CD14-positive monocyte (primary cell): Measurements from ENCODE around the gene AMOTL2. TPM values are rescaled to one million over a fixed set of nuclear protein-coding genes. Genes with fewer than 3 reads are reported as not detected.
A peak's percentile ranks its signal among the peaks of the same experiment; 100 is the strongest.

ENCODE experiments used
- DNase-seq, 3 donors: peaks; one replicate each; pipeline ENCODE4 v3.0.0-alpha.2; 2011 to 2022
- H2AFZ ChIP-seq: 2 replicates; pipeline ENCODE4 v1.6.0; 2012; ENCODE audit warnings: mild to moderate bottlenecking, low read depth, low read length, inconsistent platforms; ENCODE audit not compliant: insufficient read depth, poor library complexity, severe bottlenecking
- H3K27ac ChIP-seq, 2 donors: 1 replicate in 1 of 2; 2 replicates in 1 of 2; pipeline ENCODE4 v1.5.1; 2012 to 2013; ENCODE audit warnings: low read length in 2 of 2, control low read depth in 1 of 2, inconsistent platforms in 1 of 2, low read depth in 1 of 2, mild to moderate bottlenecking in 1 of 2
- H3K27me3 ChIP-seq, 2 donors: one replicate each; pipeline versions ENCODE4 v1.6.0 to v1.6.1; 2011 to 2013; ENCODE audit warnings: low read length in 2 of 2; ENCODE audit not compliant: control insufficient read depth in 2 of 2, insufficient read depth in 2 of 2
- H3K36me3 ChIP-seq, 2 donors: replicated peaks in 1 of 2; 1 replicate in 1 of 2; 2 replicates in 1 of 2; pipeline versions ENCODE4 v1.5.1 to v1.6.1; 2012 to 2013; ENCODE audit warnings: low read length in 2 of 2, control low read depth in 1 of 2, inconsistent platforms in 1 of 2, mild to moderate bottlenecking in 1 of 2; ENCODE audit not compliant: insufficient read depth in 2 of 2, control insufficient read depth in 1 of 2
- H3K4me1 ChIP-seq, 2 donors: 1 replicate in 1 of 2; 2 replicates in 1 of 2; pipeline versions ENCODE4 v1.5.1 to v1.6.1; 2012 to 2013; ENCODE audit warnings: low read length in 2 of 2, control low read depth in 1 of 2, inconsistent platforms in 1 of 2, mild to moderate bottlenecking in 1 of 2, moderate library complexity in 1 of 2; ENCODE audit not compliant: insufficient read depth in 2 of 2, control insufficient read depth in 1 of 2
- H3K4me2 ChIP-seq: replicated peaks from 2 replicates; pipeline ENCODE3; 2012; ENCODE audit warnings: low read length, moderate library complexity, mild to moderate bottlenecking; ENCODE audit not compliant: poor library complexity, severe bottlenecking; ENCODE audit errors: extremely low read depth
- H3K4me3 ChIP-seq, 3 experiments: fragments of 200-600 bp in 1 of 3; sonication (generic) in 1 of 3; replicated peaks in 1 of 3; 1 replicate in 2 of 3; 2 replicates in 1 of 3; pipeline ENCODE4 v1.5.1; 2011 to 2013; ENCODE audit warnings: low read length in 3 of 3, mild to moderate bottlenecking in 3 of 3, control low read depth in 2 of 3, low read depth in 2 of 3, inconsistent platforms in 1 of 3, moderate library complexity in 1 of 3
- H3K79me2 ChIP-seq: 2 replicates; pipeline ENCODE4 v1.6.0; 2012; ENCODE audit warnings: mild to moderate bottlenecking, control low read depth, inconsistent platforms, low read length, moderate library complexity; ENCODE audit not compliant: insufficient read depth
- H3K9ac ChIP-seq: 2 replicates; pipeline ENCODE4 v1.6.0; 2017; ENCODE audit warnings: low read length, mild to moderate bottlenecking; ENCODE audit not compliant: insufficient read depth, poor library complexity, severe bottlenecking
- H3K9me3 ChIP-seq, 2 donors: replicated peaks in 1 of 2; 1 replicate in 1 of 2; 2 replicates in 1 of 2; pipeline versions ENCODE4 v1.5.1 to v1.6.1; 2012 to 2013; ENCODE audit warnings: low read length in 2 of 2, control low read depth in 1 of 2; ENCODE audit not compliant: control insufficient read depth in 1 of 2, insufficient read depth in 1 of 2
- H4K20me1 ChIP-seq: 2 replicates; pipeline ENCODE4 v1.6.0; 2012; ENCODE audit warnings: mild to moderate bottlenecking, low read length, control low read depth, moderate library complexity; ENCODE audit not compliant: insufficient read depth
- H3K27ac Mint-ChIP-seq, 7 donors: one replicate each; pipeline ENCODE4 v1.8.0; 2020; ENCODE audit warnings: mild to moderate bottlenecking in 7 of 7, mixed read lengths in 7 of 7, moderate library complexity in 6 of 7, inconsistent platforms in 2 of 7
- H3K27me3 Mint-ChIP-seq, 3 donors: one replicate each; pipeline ENCODE4 v1.8.0; 2021 to 2022; ENCODE audit warnings: low read depth in 3 of 3, mild to moderate bottlenecking in 3 of 3, mixed read lengths in 3 of 3, moderate library complexity in 3 of 3, inconsistent platforms in 1 of 3
- H3K36me3 Mint-ChIP-seq, 2 donors: one replicate each; pipeline ENCODE4 v1.8.0; 2020; ENCODE audit warnings: mixed read lengths in 2 of 2, inconsistent platforms in 1 of 2, mild to moderate bottlenecking in 1 of 2
- H3K4me1 Mint-ChIP-seq: one replicate; pipeline ENCODE4 v1.8.0; 2020; ENCODE audit warnings: mild to moderate bottlenecking, mixed read lengths
- H3K4me3 Mint-ChIP-seq, 2 donors: one replicate each; pipeline ENCODE4 v1.8.0; 2020; ENCODE audit warnings: mild to moderate bottlenecking in 2 of 2, mixed read lengths in 2 of 2, moderate library complexity in 1 of 2
- H3K9me3 Mint-ChIP-seq, 7 donors: one replicate each; pipeline ENCODE4 v1.8.0; 2020 to 2022; ENCODE audit warnings: mixed read lengths in 7 of 7, mild to moderate bottlenecking in 6 of 7, moderate library complexity in 6 of 7, inconsistent platforms in 2 of 7
- CTCF ChIP-seq: fragments of 200-600 bp; IDR thresholded peaks from one replicate; pipeline ENCODE4 v1.8.0; 2022; ENCODE audit warnings: antibody characterized with exemption, mild to moderate bottlenecking
- WGBS: methylation state at CpG from one replicate; pipeline ENCODE4 v1.1.5; 2013; ENCODE audit warnings: missing lambda C conversion rate; ENCODE audit not compliant: insufficient coverage; 5-methylcytosine and 5-hydroxymethylcytosine counted together
- intact Hi-C, 2 donors: fragments of 100-400 bp; cut with micrococcal nuclease; formaldehyde crosslinking; loops; one replicate each; pipeline versions ENCODE4 v1.15.0 to v1.15.1; 2023
- polyA plus RNA-seq, 3 donors: library from polyadenylated mRNA; depleted of rRNA in 1 of 3; unstranded in 2 of 3; stranded (reverse) in 1 of 3; fragments of 300-500 nt in 2 of 3; fragments of >200 nt in 1 of 3; fragmentation: Illumina TruSeq in 2 of 3; gene quantifications; 1 replicate in 2 of 3; 2 replicates in 1 of 3; pipeline ENCODE4 v1.2.3, GENCODE V29; 2012 to 2021

The AMOTL2 gene
- polyA plus RNA-seq, 3 donors: 0.01 TPM; not detected in 2

DNA sequence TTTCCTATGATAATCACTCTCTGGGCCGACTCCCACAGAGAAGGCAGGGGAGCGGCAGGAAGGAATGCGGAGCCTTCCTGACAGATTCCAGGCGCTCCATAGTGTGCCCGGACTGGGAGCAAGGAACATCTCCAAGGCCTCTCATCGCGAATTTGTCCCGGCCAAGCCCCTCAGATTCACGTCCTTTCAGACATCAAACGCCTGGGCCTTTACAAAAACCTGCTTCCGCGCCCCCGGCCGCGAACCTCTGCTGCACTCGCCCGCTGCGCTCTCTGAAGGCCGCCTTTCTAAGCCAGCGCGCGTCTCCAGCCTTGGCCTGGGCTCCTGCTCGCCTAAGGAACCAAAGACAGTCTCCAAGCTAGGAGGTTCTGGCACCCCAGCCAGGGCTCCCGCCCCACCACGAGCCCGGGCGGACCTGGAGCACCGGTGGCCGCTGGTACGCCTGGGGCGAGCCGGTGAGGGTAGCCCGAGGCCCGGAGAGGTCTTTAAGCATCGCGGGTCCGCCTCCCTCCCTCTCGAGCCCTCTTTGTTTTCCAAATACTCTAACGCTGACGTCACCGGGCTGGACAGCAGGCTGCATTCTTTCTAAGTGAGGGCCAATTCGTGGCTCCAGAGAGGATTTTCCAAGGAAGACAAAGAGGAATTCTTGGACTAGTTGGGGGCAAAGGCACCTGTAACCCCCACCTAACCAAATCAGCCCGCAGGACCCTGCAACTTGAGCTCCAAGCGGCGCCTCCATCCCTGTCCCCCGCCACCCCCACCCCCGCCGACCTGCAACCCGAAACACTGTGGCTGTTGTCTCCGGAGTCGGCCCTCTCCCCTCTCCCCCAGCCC lies 759 bp downstream of the AMOTL2 start:
- no peak overlapping the region for H3K9ac ChIP-seq
- intact Hi-C loops: no loop called here
- H3K36me3 ChIP-seq: no peaks in the 10 kb centered on the region
- H4K20me1 ChIP-seq: no peaks in the 10 kb centered on the region
- DNase-seq: no peak
- Mint-ChIP-seq H3K27me3 (peaks cover 55 to 71% (median 63%) of the 10 kb centered on the region in 3 donors), H3K4me1 (peaks cover 12% of the 10 kb centered on the region), H3K36me3 (peaks cover 0 to 4% of the 10 kb centered on the region in 2 donors), H3K27ac (no peak overlapping the region), H3K4me3 (peak overlapping the region in 1 of 2 donors; percentile 95), H3K9me3 (peaks cover 0 to 10% (median 5%) of the 10 kb centered on the region in 7 donors)
- peak overlapping the region in 1 of 3 experiments; percentile 68 for H3K4me3 ChIP-seq
- peak overlapping the region; percentile 76 for H3K4me2 ChIP-seq
- peaks cover 8 to 15% of the 10 kb centered on the region in 2 donors for H3K4me1 ChIP-seq
- no peak overlapping the region for H2AFZ ChIP-seq
- no peaks in the 10 kb centered on the region for H3K79me2 ChIP-seq
- peaks cover 26 to 47% of the 10 kb centered on the region in 2 donors for H3K27me3 ChIP-seq
- no peak overlapping the region for H3K27ac ChIP-seq
- H3K9me3 ChIP-seq: peaks cover 0 to 14% of the 10 kb centered on the region in 2 donors
- TF ChIP-seq CTCF: no peak
- 37% methylated on average over 36 of the region's 51 CpGs for WGBS

GRCh38 chr3:134372396-134373270 lies 1.6 kb downstream of the AMOTL2 start:
- H3K4me1 Mint-ChIP-seq: peaks cover 12% of the 10 kb centered on the region
- H3K9me3 ChIP-seq: peaks cover 0 to 14% of the 10 kb centered on the region in 2 donors
- H3K4me2 ChIP-seq: no peak overlapping the region
- no peak for TF ChIP-seq CTCF
- H3K36me3 ChIP-seq: no peaks in the 10 kb centered on the region
- H2AFZ ChIP-seq: no peak overlapping the region
- peak overlapping the region in 1 of 7 donors; percentile 16 for H3K27ac Mint-ChIP-seq
- no peak overlapping the region for H3K4me3 ChIP-seq
- 97% methylated on average over 4 of the region's 9 CpGs for WGBS
- peaks cover 50 to 68% (median 57%) of the 10 kb centered on the region in 3 donors for H3K27me3 Mint-ChIP-seq
- H3K79me2 ChIP-seq: no peaks in the 10 kb centered on the region
- intact Hi-C loops: no loop called here
- H4K20me1 ChIP-seq: no peaks in the 10 kb centered on the region
- peaks cover 0 to 10% (median 5%) of the 10 kb centered on the region in 7 donors for H3K9me3 Mint-ChIP-seq
- peaks cover 0 to 4% of the 10 kb centered on the region in 2 donors for H3K36me3 Mint-ChIP-seq
- peak overlapping the region in 1 of 2 donors; percentile 77 for H3K4me3 Mint-ChIP-seq
- no peak for DNase-seq
- H3K9ac ChIP-seq: no peak overlapping the region
- H3K27ac ChIP-seq: no peak overlapping the region
- H3K27me3 ChIP-seq: peaks cover 26 to 47% of the 10 kb centered on the region in 2 donors
- peaks cover 8 to 15% of the 10 kb centered on the region in 2 donors for H3K4me1 ChIP-seq
